NOMO-1 treated with DMSO at 0.1 percent for 48 hours (cell line): ENCODE measurements around the gene USP9X.
"Not testable (repeated sequence)": the region's sequence is repeated elsewhere in the genome, so short reads cannot be mapped to it uniquely, and the experiment has no call there.

ENCODE experiments used
- DNase-seq: peaks from one replicate; lab custom pipeline; 2025; ENCODE audit not compliant: unreplicated experiment; lab: John Stamatoyannopoulos, UW

The USP9X gene

DNA sequence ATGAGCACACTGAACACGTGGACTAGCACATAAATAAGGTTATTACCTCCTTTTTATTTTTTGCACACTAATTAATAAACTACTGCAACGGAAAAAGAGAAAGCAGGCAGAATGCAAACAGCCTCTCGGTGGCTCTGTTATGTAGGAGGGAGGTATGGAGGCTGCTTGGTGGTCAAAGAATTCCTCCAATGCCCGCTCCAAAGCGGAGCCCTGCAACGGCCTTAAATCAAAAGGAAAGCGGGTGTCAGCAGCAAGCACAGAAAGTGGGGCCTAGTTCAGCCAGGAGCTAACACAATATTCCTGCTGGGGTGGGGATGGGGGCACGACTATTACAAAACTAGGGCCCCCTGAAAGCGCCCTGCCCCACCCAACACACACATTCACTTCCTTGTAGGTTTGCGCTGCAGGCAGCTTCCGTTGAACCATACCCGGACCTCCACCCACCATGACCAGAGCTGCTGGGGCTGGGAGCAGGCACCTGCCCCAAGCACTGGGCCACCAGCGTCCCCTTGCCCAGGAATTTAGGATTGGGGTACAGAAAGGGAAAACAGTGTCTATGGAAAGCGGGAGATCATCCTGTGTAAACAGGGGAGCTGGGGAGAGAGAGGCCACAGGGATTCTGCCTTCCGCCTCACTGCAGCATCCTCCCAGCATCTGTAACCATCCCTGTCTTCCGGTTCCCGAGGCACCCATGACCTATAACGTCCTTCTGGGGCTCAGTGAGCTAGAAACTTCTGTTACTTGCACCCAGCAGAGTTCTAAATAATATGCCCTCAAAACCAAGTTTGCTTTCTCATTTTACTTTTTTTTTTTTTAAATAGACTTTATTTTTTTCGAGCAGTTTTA, 191.6 kb downstream of the USP9X start:
- no peak for DNase-seq

DNA sequence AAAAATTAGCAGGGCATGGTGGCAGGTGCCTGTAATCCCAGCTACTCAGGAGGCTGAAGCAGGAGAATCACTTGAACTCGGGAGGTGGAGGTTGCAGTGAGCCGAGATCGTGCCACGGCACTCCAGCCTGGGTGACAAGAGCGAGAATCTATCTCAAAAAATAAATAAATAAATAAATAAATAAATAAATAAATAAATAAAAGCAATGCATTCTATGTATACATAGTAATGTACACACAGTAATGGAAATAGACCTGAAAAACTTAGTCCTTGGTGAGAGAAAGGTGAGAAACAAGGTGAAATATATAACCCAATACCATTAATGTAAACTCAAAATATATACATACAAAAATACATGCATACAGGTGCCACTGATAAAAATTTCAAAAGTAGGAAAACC, 197.1 kb downstream of the USP9X start:
- not testable (repeated sequence) for DNase-seq

DNA sequence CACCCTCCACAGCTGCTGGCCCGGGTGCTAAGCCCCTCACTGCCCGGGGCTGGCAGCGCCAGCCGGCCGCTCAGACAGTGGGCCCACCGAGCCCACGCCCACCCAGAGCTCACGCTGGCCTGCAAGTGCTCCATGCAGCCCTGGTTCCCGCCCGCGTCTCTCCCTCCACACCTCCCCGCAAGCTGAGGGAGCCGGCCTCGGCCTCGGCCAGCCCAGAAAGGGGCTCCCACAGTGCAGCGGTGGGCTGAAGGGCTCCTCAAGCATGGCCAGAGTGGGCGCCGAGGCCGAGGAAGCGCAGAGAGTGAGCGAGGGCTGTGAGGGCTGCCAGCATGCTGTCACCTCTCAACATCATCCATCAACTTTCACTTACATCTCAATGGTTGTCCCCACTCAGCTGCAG, 200.7 kb downstream of the USP9X start:
- DNase-seq = not testable (repeated sequence)
